Lower lobe of right lung (tissue), 2 donors: ENCODE results near the gene UBC. TPM values are rescaled to one million over a fixed set of nuclear protein-coding genes. Genes with fewer than 3 reads are reported as not detected.

Experiments used
- ATAC-seq, 2 donors: fragments of 200-7000 bp; cut with Tn5 transposase; one replicate each; pipeline ENCODE4 v1.9.1; 2020 to 2022; ENCODE audit warnings: mild to moderate bottlenecking in 2 of 2, moderate library complexity in 2 of 2
- DNase-seq: peaks from one replicate; pipeline ENCODE4 v3.0.0-alpha.2; 2020
- H3K27ac ChIP-seq: fragments of 200-600 bp; one replicate; pipeline ENCODE4 v1.8.0; 2022
- H3K27me3 ChIP-seq: fragments of 200-600 bp; one replicate; pipeline ENCODE4 v1.8.0; 2022; ENCODE audit warnings: low read depth
- H3K36me3 ChIP-seq: fragments of 200-600 bp; one replicate; pipeline ENCODE4 v1.8.0; 2022; ENCODE audit warnings: mild to moderate bottlenecking
- H3K4me1 ChIP-seq: fragments of 200-600 bp; one replicate; pipeline ENCODE4 v1.8.0; 2022
- H3K4me3 ChIP-seq: fragments of 200-600 bp; one replicate; pipeline ENCODE4 v1.8.0; 2022; ENCODE audit warnings: mild to moderate bottlenecking
- H3K9me3 ChIP-seq: fragments of 200-600 bp; one replicate; pipeline ENCODE4 v1.8.0; 2022
- intact Hi-C: fragments of 100-400 bp; cut with DNase I; formaldehyde crosslinking; loops from one replicate; pipeline ENCODE4 v1.11.0; 2022
- total RNA-seq: library from RNA; stranded (reverse); fragmentation: NEBNext Ultra II Directional; extraction: Animal tissue kit (Norgen Biotek cat#: 25700); gene quantifications from one replicate; pipeline ENCODE4 v1.2.1, GENCODE V29; 2021
- TF ChIP-seq, protein P1 (sequence below): fragments of 200-600 bp; IDR thresholded peaks from one replicate; pipeline ENCODE4 v1.8.0; 2022; ENCODE audit warnings: antibody characterized with exemption, mild to moderate bottlenecking
- donor health status: DM: no; HTN: yes; CAD: no; lungs with severe emphysema.

The UBC gene
- total RNA-seq, 1 donor from 2014 or later: 977 TPM

DNA sequence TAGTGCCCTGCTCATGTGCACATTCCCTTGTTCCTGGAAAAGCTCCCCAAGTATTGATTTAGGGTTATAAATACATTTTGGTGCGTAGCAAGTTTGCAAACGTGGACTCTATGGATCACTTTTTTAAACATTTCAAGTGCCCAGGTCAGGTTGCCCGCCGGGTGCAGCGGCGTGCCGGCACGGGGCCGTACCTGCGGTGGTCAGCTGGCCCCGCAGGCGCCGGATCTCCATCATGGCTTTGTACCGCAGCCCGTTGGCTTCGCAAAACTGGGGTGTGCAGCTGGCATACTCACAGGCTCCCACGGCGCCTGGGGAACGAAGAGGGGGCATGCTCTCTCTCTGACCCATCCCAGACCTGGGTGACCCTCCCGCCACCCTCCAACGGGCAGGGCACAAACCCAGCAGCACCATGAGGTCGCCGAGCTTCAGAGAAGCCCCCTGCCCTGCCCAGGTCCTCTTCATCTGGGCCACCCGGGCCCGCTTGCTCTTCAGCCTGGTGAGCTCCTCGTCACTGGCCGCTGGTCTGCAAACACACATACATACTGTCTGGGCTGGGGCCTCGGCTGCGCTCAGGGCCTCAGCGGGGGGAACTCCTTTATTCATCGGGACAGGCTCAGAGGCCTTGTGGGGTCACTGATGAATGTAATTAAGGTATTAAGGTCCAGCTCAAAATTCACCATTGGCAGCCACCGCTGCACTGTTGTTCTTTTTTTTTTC lies 39.4 kb upstream of the UBC start:
- Histone ChIP-seq H3K9me3 (no peaks in the 10 kb centered on the region), H3K36me3 (peaks cover 95% of the 10 kb centered on the region), H3K4me1 (no peaks in the 10 kb centered on the region), H3K27me3 (no peaks in the 10 kb centered on the region), H3K27ac (no peak overlapping the region), H3K4me3 (no peak overlapping the region)
- intact Hi-C loops: no loop called here
- TF ChIP-seq, protein P1, sequence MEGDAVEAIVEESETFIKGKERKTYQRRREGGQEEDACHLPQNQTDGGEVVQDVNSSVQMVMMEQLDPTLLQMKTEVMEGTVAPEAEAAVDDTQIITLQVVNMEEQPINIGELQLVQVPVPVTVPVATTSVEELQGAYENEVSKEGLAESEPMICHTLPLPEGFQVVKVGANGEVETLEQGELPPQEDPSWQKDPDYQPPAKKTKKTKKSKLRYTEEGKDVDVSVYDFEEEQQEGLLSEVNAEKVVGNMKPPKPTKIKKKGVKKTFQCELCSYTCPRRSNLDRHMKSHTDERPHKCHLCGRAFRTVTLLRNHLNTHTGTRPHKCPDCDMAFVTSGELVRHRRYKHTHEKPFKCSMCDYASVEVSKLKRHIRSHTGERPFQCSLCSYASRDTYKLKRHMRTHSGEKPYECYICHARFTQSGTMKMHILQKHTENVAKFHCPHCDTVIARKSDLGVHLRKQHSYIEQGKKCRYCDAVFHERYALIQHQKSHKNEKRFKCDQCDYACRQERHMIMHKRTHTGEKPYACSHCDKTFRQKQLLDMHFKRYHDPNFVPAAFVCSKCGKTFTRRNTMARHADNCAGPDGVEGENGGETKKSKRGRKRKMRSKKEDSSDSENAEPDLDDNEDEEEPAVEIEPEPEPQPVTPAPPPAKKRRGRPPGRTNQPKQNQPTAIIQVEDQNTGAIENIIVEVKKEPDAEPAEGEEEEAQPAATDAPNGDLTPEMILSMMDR: no peak
- DNase-seq (no peak), ATAC-seq (no peak)

DNA sequence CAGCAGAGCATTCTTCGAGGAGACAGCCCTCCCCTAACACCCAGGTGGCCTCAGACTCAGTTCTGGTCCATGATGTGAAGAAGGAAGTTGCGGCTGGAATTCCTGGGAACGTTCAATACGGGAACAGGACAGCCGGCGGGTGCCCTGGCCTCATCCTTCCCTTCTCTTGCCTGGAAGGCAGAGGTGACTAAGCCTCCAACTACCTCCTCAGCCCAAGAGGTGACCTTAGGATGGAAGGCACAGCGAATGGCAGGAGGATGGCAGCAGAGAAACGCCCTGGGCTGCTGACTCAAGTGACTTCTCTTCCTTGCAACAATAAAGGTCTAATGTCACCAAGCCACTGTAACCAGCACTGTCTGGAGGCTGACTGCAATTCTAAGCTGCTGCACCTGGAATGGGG lies 38.4 kb upstream of the UBC start:
- no peaks in the 10 kb centered on the region for H3K9me3 ChIP-seq
- DNase-seq: no peak
- peaks cover 95% of the 10 kb centered on the region for H3K36me3 ChIP-seq
- ATAC-seq: no peak
- H3K27ac ChIP-seq: no peak overlapping the region
- no peaks in the 10 kb centered on the region for H3K4me1 ChIP-seq
- no peak overlapping the region for H3K4me3 ChIP-seq
- TF ChIP-seq, protein P1: no peak
- no peaks in the 10 kb centered on the region for H3K27me3 ChIP-seq
- intact Hi-C loops: no loop called here

DNA sequence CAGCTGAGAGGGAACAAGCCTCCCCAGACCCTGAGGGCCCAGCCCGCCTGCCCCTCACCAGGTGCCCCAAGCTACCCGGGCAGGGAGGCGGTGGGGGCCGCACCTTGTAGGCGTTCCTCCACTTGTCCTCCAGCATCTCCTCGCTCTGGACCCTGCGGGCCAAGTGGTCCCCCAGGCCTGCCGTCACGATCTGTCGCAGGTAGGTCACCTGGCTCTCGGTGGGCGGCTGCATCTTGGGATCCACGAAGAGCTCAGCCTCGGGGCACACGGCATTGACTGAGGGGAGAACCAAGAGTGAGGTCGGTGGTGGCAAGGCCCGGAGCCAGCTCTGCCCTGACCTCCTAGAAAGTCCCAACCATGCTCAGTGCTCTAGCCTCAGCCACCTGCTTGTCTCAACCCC lies 37.8 kb upstream of the UBC start:
- no peaks in the 10 kb centered on the region for H3K4me1 ChIP-seq
- DNase-seq: no peak
- no peaks in the 10 kb centered on the region for H3K9me3 ChIP-seq
- intact Hi-C loops: no loop called here
- no peak overlapping the region for H3K27ac ChIP-seq
- no peak for ATAC-seq
- no peak overlapping the region for H3K4me3 ChIP-seq
- H3K27me3 ChIP-seq: no peaks in the 10 kb centered on the region
- TF ChIP-seq, protein P1: no peak
- H3K36me3 ChIP-seq: peaks cover 97% of the 10 kb centered on the region

DNA sequence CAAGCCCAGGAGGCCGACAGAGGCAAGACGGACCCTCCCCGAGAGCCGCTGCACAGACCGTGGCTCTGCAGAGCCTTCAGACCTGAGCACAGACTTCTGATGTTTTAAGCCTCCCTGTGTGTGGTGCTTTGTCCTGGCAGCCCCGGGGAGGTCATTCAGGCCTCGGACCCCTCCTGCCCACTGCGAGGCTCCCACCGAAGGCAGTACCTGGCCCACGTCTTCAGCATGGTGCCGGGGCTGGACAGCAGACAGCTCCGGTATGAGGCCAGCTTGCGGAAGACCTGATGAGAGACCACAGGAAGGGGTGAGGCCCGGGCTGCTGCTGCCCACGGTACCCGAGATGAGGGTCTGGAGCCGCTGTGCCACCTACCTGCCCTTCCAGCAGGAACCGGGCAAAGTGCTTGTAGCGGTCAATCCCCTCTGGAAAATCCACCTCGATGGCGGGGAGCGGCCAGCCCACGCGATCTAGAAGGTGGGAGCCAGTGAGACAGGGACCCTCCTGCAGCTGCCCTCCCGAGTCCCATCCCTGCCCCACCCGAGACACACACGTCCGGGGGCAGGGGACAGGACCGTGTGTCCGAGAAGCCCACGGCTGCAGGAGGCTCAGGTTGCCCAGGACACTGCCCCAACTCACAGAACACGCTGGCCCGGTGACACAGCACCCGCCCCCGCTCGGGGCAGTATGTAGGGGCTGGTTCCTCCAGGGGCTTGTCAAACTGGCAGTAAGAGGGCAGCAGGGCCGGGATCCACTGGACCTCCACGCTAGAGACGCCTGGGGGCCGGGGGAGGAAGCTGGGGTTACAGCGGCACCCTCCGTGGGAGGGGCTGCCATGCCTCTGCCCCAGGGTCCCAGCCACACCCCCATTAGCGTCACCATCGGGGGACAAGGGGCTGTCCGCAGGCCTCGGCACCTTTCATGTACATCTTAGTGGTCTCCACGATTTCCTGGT lies 35.6 kb upstream of the UBC start:
- Histone ChIP-seq H3K9me3 (no peaks in the 10 kb centered on the region), H3K4me1 (no peaks in the 10 kb centered on the region), H3K27me3 (no peaks in the 10 kb centered on the region), H3K36me3 (peaks cover 88% of the 10 kb centered on the region), H3K27ac (no peak overlapping the region), H3K4me3 (no peak overlapping the region)
- TF ChIP-seq, protein P1: no peak
- intact Hi-C loops: no loop called here
- no peak for DNase-seq
- ATAC-seq: no peak

DNA sequence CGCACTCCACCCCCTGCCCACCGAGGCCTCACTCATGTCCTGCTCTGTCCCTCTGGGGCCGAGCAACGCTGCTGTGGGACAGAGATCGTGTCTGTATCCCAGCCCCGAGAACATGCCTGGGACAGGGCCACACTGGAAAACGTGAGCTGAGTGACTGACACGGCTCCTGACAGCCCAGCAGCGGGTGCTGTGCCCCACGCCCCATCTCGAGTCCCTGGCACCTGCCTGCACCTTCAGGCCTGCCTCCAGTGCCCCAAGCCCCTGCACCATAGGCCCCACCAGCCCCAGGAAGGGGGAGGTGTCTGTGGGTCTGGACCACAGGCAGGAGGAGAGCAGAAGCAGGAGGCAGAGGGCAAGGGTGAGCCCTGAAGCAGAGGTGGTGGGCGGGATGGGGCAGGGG lies 34.6 kb upstream of the UBC start:
- ATAC-seq (no peak), DNase-seq (no peak)
- H3K27me3 ChIP-seq: no peaks in the 10 kb centered on the region
- no peak overlapping the region for H3K4me3 ChIP-seq
- intact Hi-C loops: no loop called here
- no peak overlapping the region for H3K27ac ChIP-seq
- H3K4me1 ChIP-seq: no peaks in the 10 kb centered on the region
- TF ChIP-seq, protein P1: no peak
- H3K9me3 ChIP-seq: no peaks in the 10 kb centered on the region
- peaks cover 78% of the 10 kb centered on the region for H3K36me3 ChIP-seq
